Esophagus squamous epithelium (tissue), 5 donors: Measurements from ENCODE around the gene ZNRF1. TPM values are rescaled to one million over a fixed set of nuclear protein-coding genes. Genes with fewer than 3 reads are reported as not detected.

Experiments used
- DNase-seq: peaks from one replicate; lab custom pipeline; 2025; lab: John Stamatoyannopoulos, UW
- H3K27ac ChIP-seq, 4 donors: fragments of 200-600 bp; sonication (generic); one replicate each; pipeline ENCODE4 v1.5.1; 2016 to 2019; ENCODE audit warnings: mild to moderate bottlenecking in 1 of 4
- H3K27me3 ChIP-seq, 4 donors: fragments of 200-600 bp; sonication (generic); 1 replicate in 3 of 4; 2 replicates in 1 of 4; pipeline versions ENCODE4 v1.5.1 to v1.6.0; 2017 to 2021; ENCODE audit warnings: antibody characterized with exemption in 1 of 4
- H3K36me3 ChIP-seq, 3 donors: fragments of 200-600 bp; sonication (generic); one replicate each; pipeline ENCODE4 v1.5.1; 2016 to 2019
- H3K4me1 ChIP-seq, 3 donors: fragments of 200-600 bp; sonication (generic); one replicate each; pipeline ENCODE4 v1.5.1; 2017 to 2019
- H3K4me3 ChIP-seq, 4 donors: fragments of 200-600 bp; sonication (generic); 1 replicate in 3 of 4; 2 replicates in 1 of 4; pipeline ENCODE4 v1.5.1; 2016 to 2019; ENCODE audit warnings: mild to moderate bottlenecking in 2 of 4, moderate library complexity in 1 of 4
- H3K9me3 ChIP-seq, 3 donors: fragments of 200-600 bp; sonication (generic); one replicate each; pipeline ENCODE4 v1.5.1; 2016 to 2019
- CTCF ChIP-seq, 6 experiments: fragments of 450-650 bp in 4 of 6; fragments of 200-600 bp in 2 of 6; sonication (generic) in 2 of 6; IDR thresholded peaks; one replicate each; pipeline ENCODE4 v1.5.1; 2016 to 2019; ENCODE audit warnings: antibody characterized with exemption in 6 of 6, mild to moderate bottlenecking in 4 of 6, moderate library complexity in 4 of 6
- POLR2A ChIP-seq, 4 donors: fragments of 450-650 bp; IDR thresholded peaks; one replicate each; pipeline ENCODE4 v1.6.1; 2017; ENCODE audit warnings: antibody characterized with exemption in 4 of 4, mild to moderate bottlenecking in 4 of 4, moderate library complexity in 3 of 4
- WGBS, 2 donors: methylation state at CpG; one replicate each; pipeline ENCODE4 v1.1.5; 2018; 5-methylcytosine and 5-hydroxymethylcytosine counted together
- intact Hi-C: fragments of 100-400 bp; cut with DNase I; formaldehyde crosslinking; loops from one replicate; pipeline ENCODE4 v1.15.0; 2022
- total RNA-seq, 4 donors: library from RNA; depleted of rRNA; stranded (reverse); fragments of >200 nt; gene quantifications; one replicate each; pipeline ENCODE4 v1.1.0, GENCODE V29; 2016
- donor health status: DM: yes; HTN: yes; CAD: no.

The ZNRF1 gene
- total RNA-seq, 4 donors from 2014 or later, result 28.0 to 67.4 (median 33.5) TPM

GRCh38 chr16:75048054-75048453, 49.2 kb downstream of the ZNRF1 start:
- TF ChIP-seq POLR2A (IDR thresholded peaks at IDR 0.05) (no peak), CTCF (IDR thresholded peaks at IDR 0.05) (no peak)
- intact Hi-C loops, result no loop called here
- Histone ChIP-seq H3K4me1 (peaks cover 8 to 66% (median 37%) of the 10 kb centered on the region in 3 donors), H3K9me3 (no peaks in the 10 kb centered on the region), H3K27ac (peak overlapping the region in 2 of 4 donors; percentile 66 to 72), H3K36me3 (no peaks in the 10 kb centered on the region), H3K4me3 (no peak overlapping the region), H3K27me3 (no peaks in the 10 kb centered on the region)
- no peak for DNase-seq
- 44 to 69% methylated on average over 4 of the region's 4 CpGs for WGBS, 2 donors

- DNase-seq, result no peak
These were observed 49.7 kb downstream of the ZNRF1 start for GRCh38 chr16:75048530-75048929.

DNA sequence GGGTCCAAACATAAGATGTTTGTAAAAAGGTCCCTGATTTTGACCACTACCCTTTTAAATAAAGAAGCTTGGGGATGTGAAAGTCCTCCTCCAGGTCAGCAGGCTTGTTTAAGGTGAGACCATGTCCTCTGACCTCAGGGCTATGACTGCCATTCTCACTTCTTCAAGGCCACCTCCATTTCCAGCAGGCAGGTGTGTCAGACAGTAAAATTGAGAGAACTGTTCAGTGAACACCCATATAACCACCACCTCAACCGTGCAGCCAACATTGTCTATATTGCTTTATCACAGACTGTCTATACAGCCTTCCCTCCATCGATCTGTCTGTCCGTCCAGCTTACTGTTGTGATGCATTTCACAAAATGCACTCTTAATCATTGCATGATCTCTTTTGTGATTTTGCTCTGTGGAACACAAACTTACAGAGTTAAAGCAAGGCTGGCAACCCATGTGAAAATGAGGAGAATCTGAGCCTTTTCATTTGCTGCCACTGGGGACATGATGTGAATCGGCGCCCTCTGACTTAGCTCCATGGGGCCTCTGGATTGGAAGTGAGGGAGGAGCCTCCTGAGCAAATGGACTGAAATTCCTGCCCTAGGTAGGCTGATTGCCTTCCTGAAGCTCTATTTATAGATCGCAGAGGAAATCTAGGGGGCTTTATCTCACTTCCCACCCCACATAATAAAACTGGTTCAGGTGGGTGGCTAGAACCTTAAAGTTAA, 53.8 kb downstream of the ZNRF1 start:
- Histone ChIP-seq H3K36me3 (no peaks in the 10 kb centered on the region), H3K27me3 (no peaks in the 10 kb centered on the region), H3K27ac (no peak overlapping the region), H3K4me3 (no peak overlapping the region), H3K4me1 (peaks cover 0 to 54% (median 17%) of the 10 kb centered on the region in 3 donors), H3K9me3 (no peaks in the 10 kb centered on the region)
- intact Hi-C loops, result no loop called here
- WGBS, 2 donors, result 93 to 94% methylated on average over 5 to 6 of the region's 6 CpGs
- TF ChIP-seq POLR2A (IDR thresholded peaks at IDR 0.05) (no peak), CTCF (IDR thresholded peaks at IDR 0.05) (no peak)
- no peak for DNase-seq

More at GRCh38 chr16:75048530-75048929, 49.7 kb downstream of the ZNRF1 start:
- WGBS, 2 donors, result 61 to 64% methylated on average over 8 of the region's 8 CpGs
- Histone ChIP-seq H3K4me3 (no peak overlapping the region), H3K9me3 (no peaks in the 10 kb centered on the region), H3K4me1 (peaks cover 6 to 66% (median 32%) of the 10 kb centered on the region in 3 donors), H3K27me3 (no peaks in the 10 kb centered on the region), H3K36me3 (no peaks in the 10 kb centered on the region), H3K27ac (peak overlapping the region in 2 of 4 donors; percentile 66 to 72)
- intact Hi-C loops, result no loop called here
- no peak for TF ChIP-seq POLR2A (IDR thresholded peaks at IDR 0.05)
- no peak for TF ChIP-seq CTCF (IDR thresholded peaks at IDR 0.05)

DNA sequence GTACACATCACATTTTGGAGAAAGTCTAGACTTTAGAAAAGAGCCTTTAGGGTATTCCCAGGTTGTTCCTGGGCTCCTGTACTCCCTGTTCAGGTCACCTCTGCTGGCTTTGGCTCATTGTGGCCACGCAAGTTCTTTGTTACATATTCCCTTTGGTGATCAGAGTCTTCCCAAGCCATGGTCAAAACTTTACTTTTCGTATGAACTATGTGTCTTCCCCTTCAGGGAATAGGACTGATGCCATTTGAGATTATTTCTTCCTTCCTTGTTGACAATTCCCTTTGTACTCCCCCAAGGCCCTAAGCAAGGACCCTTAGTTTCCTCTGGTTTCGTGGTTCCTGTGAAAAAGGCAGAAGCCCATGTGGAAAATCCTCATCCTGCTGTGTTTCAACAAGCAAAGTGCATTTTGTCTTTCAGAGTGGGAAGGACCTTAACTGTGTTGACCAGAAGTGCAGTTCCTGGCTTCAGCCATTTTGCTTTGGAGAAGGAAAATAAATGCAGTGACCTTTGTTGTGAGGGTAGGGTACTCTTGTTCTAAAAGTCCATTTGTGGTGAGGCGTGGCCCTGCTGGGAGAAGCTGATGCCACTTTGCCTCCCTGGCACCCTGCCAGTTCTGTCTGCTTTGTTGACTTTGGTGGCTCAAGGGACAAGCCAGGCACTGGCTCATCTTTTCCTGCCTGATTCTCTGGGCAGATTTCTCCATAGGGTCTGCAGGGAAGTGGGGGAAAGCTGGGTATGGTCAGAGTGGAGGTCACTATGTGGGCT, 55.1 kb downstream of the ZNRF1 start:
- 62 to 63% methylated on average over 4 of the region's 4 CpGs for WGBS, 2 donors
- DNase-seq, result no peak
- peak overlapping the region in 2 of 4 donors; percentile 11 to 49 for H3K27ac ChIP-seq
- no peak for TF ChIP-seq POLR2A (IDR thresholded peaks at IDR 0.05)
- no peak for TF ChIP-seq CTCF (IDR thresholded peaks at IDR 0.05)
- no peaks in the 10 kb centered on the region for H3K27me3 ChIP-seq
- H3K36me3 ChIP-seq, result no peaks in the 10 kb centered on the region
- intact Hi-C loops, result no loop called here
- H3K4me3 ChIP-seq, result no peak overlapping the region
- no peaks in the 10 kb centered on the region for H3K9me3 ChIP-seq
- peaks cover 0 to 54% (median 9%) of the 10 kb centered on the region in 3 donors for H3K4me1 ChIP-seq

DNA sequence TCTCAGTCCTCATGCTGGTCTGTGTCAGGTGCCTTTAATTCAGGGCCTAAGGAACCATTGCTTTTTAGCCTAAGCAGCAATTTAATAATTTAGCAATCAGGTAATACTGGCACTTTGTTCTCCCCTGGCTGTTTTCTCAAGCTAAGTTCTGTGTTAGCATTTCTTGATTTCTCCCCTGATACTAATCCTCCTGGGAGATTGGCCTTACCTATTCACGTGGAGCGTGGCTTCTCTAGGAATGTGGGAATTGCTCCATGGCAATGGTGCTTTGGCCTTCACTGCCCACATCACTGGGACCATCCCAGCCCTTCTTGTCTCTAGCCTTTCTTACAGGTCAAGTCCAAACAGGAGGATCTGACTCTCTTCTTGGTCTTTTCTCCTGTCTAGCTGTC, 55.7 kb downstream of the ZNRF1 start:
- Histone ChIP-seq H3K9me3 (no peaks in the 10 kb centered on the region), H3K4me1 (peaks cover 0 to 55% (median 9%) of the 10 kb centered on the region in 3 donors), H3K4me3 (no peak overlapping the region), H3K27me3 (no peaks in the 10 kb centered on the region), H3K27ac (peak overlapping the region in 2 of 4 donors; percentile 11 to 49), H3K36me3 (no peaks in the 10 kb centered on the region)
- WGBS, 2 donors, result 85 to 96% methylated on average over 2 of the region's 2 CpGs
- intact Hi-C loops, result no loop called here
- no peak for TF ChIP-seq POLR2A (IDR thresholded peaks at IDR 0.05)
- no peak for TF ChIP-seq CTCF (IDR thresholded peaks at IDR 0.05)
- DNase-seq, result no peak
